GM18909 (cell line): Measurements from ENCODE around the gene CDK11A.

Experiments
- ATAC-seq: cut with Tn5 transposase; IDR thresholded peaks from one replicate; pipeline ENCODE4 v1.9.1; 2021; ENCODE audit warnings: mild to moderate bottlenecking; ENCODE audit not compliant: unreplicated experiment, poor library complexity

The CDK11A gene

DNA sequence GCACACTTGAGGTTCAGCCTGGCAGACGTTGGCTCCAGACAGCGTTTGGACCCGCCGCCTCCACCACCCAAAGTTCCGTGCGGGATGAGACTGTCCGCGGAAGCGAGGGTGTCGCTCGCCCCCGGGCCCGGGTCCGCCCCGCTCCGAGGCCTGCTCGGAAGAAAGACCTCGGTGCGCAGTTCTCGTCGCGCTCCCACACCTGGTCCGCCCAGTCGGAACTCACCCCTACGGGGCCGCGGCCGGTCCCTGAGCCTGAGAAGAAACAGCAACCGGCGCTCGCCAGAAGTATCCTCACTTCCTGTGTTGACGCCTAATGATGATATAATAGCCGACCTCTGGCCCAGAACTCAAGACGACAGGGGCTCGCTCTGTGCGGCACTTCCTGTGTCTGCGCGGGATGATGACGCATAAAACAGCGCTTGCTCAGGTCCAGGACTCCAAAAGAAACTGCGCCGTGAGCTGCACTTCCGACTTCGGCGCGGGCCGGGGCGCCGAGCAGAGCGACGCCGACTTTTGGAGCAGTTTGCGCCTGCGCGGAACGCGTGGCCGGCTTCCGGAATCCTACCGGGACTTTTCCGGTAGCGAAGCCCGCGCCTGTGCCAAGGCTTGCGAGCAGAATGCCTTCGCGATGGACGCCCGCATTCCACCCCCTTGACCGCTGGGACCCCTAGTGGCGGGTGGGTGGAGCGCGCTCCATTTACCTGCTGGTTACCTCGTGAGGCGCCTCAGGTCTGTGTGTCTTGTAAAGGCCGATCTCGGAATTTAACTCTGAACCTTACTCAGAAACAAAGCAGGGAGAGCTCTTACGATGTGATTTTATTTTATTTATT, at the start of gene CDK11A:
Gene CDK11A, minus strand, starts transcription at position 323 of the 830 bp plus-strand sequence. CDS start 1,539 bp downstream, outside the sequence.
- peak; percentile 95 for ATAC-seq

- ATAC-seq, result no peak
These were observed 49.7 kb upstream of the CDK11A start for GRCh38 chr1:1773874-1774273.

GRCh38 chr1:1771096-1771495, 46.9 kb upstream of the CDK11A start:
- ATAC-seq, result no peak

DNA sequence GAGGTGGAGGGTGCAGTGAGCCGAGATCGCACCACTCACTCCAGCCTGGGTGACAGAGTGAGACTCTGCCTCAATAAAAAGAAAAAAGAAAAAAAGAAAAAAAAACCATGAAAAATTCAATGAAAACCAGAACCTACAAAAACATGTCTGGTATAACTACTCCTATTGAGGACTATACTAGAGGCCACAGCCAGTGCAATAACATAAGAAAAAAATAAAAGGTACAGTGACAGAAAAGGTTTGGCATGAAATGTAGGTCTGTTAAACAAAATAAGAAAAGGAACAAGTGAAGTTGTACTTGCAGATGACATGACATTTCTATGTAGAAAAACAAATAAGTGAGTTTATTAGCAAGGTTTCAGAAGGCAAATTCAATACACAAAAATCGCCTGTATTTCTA, 45.9 kb upstream of the CDK11A start:
- ATAC-seq, result no peak

DNA sequence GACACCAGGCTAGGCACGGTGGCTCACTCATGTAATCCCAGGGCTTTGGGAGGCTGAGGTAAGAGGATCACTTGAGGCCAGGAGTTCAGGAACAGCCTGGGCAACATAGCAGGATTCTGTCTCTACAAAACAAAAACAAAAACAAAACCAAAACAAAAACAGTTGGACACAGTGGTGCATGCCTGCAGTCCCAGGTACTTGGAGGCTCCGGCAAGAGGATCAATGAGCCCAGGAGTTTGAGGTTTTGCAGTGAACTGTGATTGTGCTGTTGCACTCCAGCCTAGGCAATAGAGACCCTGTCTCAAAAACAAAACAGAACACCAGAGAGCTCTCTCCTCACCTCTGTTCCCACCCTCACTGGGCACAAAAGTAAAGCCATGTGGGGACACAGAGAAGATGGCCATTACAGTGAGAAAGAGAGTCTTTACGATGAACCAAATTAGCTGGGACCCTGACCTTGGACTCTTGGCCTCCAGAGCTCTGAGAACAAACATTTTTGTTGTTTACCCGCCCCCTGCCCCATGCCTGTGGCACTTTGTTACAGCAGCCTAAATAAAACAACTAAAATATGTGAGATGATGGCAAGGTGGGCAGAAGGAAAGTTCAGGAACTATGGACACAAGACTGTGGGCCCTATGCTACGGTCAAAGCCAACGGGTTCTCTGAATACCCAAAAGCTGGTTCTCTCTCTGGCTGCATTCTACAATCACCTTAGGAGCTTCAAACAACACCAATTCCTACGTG, 44.3 kb upstream of the CDK11A start:
- ATAC-seq, result no peak

DNA sequence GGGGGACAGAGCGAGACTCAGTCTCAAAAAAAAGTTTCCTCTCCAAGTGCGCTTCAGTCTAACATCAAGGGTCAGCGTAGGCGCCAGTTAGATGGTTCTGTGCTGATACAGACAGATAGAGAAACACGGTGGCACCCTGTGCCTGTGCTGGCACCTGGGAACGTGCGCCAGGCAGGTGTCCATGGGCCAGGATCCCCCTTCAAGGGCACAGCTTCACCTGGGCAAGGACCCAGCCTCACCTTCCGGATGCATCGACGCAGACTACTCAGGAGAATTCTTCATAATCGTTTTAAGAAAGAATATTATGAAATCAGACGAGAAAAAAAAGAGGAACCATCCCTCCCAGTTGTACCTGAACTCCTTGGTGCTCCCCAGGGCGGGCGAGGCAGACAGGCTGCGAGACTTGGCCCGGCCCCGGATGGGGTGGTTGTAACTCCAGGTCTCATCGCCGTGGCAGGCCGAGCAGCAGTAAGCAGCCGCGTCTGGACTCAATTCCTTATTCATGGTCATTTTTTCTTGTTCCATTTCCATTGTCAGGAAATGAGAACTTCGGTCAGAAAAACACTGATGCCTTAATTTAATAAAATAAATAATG, 40.8 kb upstream of the CDK11A start:
- ATAC-seq, result no peak

DNA sequence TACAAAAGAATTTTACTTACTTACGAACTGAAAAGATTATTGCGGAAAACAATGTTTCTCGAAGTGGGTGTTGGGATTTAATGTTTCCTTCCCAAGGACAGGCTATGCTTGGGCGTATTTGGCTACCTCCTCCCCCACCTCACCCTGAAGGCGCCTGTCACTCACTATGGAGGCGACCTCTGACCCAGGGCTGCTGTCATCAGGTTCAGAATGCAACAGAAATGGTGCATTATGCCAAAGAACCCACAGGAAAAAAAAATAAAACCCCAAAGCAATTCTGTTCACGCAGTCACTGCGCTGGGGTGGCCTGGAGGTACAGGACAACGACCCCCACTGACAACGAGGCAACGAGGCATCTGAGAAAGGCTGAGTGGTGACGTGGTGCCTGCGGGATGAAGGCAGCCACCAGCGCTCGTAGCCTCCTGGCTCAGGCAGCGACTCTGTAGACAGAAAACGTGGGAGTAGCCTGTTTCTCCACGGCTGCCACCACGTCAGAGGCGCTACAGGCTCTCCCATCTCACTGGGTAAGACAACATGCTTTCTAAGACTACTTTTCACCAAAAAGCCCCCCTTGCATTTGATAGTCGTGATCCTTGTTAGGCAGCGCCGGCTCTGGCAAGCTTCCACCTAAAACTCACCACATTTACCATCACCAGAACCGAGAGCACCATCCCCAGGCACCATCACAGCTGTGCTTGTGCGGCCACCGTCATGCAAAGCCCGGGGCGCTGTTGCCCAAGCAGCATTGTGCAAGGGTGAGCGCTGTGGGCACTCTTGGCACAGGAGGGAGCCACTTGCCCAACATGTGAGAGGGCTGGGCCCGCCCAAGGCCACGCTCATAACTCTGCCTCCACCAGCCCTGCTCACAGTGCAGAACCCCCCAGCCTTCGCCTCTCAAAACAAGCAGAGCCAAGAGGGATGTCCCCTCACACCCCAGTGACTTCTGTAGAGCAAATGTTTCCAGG, 39.8 kb upstream of the CDK11A start:
- no peak for ATAC-seq

- no peak for ATAC-seq
These were observed 37.6 kb upstream of the CDK11A start for GRCh38 chr1:1761504-1762376.

GRCh38 chr1:1760715-1761114, 36.6 kb upstream of the CDK11A start:
- no peak for ATAC-seq

DNA sequence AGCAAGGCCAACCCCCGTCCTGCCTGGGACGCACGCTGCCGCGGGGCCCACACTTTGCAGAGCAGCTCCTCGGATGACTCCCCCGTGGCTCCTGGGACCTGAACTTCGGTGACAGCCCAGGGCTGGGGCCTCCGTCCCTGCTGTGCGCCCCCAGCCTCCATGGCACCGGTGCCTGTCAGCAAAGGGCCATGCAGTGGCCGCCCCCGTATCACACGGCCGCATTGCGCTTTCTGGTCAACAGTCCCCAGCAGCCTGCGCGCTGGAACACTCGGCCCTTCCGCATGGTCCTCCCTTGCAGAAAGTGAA, 36.1 kb upstream of the CDK11A start:
- no peak for ATAC-seq

GRCh38 chr1:1759456-1760344, 35.5 kb upstream of the CDK11A start:
- ATAC-seq, result no peak

- ATAC-seq, result no peak
These were observed 34.7 kb upstream of the CDK11A start for GRCh38 chr1:1758692-1759455.

- ATAC-seq, result no peak
These were observed 34.0 kb upstream of the CDK11A start for GRCh38 chr1:1758059-1758621.

DNA sequence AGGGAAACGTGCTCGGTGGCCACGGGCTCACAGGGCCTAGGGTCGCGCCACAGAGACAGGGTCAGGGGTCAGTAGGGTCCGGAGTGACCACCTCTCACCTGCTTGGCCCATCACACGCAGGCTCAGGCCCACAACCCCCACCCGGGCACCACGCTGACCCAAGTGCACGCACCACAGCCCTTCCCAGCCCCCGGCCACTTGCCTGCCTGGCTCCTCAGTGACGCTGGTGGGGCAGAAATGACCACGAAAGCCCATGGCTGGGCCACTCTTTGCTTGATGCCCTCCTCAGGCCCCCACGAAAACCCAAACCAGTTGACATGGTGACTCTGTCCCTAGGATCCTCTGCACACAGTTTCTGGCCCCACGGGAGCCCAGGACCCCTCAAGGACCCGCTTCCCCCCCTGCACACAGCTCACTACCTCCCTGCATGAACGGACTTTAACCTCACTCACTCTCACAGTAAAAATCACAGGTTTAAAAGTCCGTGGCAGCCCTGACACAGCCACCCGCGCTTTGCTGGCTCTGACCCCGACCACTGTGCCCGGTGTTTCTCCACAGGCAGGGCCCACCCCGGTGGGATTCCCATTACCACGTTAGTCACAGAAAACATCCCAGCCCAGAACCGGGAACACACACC, 33.4 kb upstream of the CDK11A start:
- no peak for ATAC-seq

DNA sequence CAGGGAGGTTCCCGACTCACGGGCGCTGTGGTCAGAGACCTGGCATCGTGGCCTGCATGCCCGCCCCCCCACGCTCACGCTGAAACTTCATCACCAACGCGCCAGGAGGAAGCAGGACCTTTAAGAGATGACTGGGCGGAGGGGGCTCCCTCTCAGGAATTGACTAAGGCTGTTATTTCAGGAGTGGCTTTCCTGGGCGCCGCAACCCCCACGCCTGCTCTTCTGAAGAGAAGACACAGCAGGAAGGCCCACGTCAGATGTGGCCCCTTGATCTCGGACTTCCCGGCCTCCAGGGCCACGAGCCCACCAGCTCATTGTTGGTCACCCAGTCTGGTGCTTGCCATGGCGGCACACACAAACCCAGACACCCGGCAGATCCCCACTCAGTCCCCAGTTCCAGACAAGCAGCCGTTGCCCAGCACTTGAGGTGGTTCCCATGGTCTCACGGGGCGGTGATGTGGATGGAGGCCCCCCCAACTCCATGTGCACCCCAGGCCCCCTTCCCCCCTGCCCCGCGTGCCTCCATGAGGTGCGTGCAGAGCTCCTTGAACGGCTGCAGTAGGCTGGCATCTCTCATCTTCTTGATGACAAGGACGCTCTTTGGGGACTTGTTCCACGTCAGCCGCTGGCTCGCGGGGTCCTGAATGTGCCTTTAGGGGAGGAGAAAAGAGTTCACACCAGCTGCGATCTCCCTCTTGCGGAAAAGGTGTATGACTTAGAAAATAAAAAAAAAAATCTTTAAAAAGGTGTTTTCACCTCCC, 32.7 kb upstream of the CDK11A start:
- ATAC-seq, result no peak

DNA sequence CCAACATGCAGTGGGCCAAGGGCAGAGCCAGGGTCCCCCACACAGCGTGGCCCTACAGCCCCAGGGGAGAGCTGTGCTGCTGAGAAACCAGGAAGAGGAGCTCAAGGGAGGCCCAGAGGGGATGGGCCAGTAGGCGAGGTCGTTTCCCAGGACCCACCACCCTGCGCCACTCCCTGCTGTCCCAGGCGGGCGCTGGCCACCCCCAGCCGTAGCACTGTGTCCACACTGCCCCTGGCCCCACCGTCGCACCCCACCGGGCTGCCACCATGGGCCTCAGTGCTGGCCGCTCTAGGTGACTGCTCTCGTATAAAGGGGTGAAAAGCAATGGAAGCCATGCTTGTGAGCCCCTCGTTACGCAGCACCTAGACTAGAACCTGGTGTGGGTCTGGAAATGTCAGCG, 31.7 kb upstream of the CDK11A start:
- no peak for ATAC-seq
